DMS79 treated with DMSO at 0.1 percent for 48 hours (cell line): ENCODE data around the gene CPNE4.
A peak's percentile ranks its signal among the peaks of the same experiment; 100 is the strongest.

ENCODE experiments used
- DNase-seq: peaks from one replicate; lab custom pipeline; 2025; lab: John Stamatoyannopoulos, UW

The CPNE4 gene

GRCh38 chr3:131880948-131881347 is 153.9 kb downstream of the CPNE4 start:
- DNase-seq: no peak

DNA sequence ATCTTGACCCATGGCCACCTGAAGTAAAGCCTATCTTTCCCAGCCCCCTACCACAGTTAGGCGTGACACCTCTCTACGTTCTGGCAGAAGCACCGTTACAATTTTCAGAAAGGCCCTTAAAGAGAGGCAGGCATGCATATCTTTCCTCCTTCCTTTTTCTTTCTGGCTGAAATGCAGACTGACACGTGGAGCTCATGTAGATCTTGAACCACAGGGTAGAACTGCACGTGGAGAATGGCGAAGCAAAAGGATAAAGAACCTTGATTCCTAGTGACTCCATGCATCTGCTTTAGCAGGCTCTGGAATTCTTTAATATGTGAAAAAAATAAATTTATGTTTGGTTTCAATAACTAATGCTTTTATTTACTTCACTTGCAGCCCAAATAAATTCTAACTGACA is 166.6 kb downstream of the CPNE4 start:
- no peak for DNase-seq

DNA sequence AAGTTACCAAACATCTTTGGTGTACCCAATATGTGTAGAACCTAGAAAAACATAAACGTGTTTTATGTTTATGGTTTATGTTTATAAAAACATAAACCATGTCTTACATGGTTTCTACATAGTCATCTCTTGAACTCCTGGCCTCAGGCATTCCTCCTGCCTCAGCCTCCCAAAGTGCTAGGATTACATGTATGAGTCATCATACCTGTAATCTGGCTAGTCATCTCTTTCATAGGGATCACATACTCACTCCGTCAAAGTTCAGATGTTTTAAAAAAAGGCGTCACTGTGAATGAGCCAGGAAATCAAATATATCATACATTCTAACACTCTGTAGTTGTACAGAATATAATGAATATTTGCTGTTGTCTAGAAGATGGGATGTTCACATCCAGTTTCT is 178.6 kb downstream of the CPNE4 start:
- no peak for DNase-seq

DNA sequence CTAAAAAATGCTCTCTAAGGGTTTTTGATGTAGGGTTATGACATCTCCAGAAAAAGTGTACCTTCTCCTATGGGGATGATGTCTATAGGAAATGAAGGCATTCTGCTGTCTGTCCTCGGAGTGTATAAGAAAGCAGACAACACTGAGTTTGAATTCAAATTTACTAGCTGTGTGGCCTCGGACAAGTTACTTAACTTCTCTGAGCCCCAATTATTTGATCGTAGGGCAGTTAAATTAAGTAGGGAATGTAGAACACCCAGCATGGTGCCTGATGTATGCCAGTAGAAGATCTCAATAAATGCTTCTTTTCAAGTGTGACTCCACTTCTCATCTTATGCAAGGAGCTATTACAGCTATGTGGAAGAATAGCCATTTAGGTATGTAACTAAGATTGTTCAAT is 184.6 kb downstream of the CPNE4 start:
- DNase-seq: no peak

DNA sequence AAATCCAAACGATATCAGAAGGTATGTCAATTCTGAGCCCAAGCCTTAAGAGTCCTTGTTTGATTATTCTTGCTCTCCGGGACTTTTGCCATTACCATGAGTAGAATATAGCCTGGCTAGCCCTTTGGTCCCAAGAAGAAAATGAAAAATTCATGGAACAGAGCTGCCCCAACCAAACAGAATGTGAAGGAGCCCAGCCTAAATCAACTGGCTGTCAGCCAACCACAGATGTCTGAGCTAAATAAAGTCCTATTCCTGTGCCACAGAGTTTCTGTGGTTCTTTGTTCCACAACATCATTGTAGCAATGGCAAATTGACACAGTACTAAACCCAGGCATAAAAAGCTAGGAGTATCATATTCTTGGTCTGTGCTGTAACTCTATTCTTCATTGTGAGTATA is 185.2 kb downstream of the CPNE4 start:
- DNase-seq: no peak

GRCh38 chr3:131847966-131848510 is 186.8 kb downstream of the CPNE4 start:
- DNase-seq: no peak

- DNase-seq: no peak
Observed at GRCh38 chr3:131846296-131846924, 188.4 kb downstream of the CPNE4 start.

GRCh38 chr3:131843174-131843573 is 191.6 kb downstream of the CPNE4 start:
- no peak for DNase-seq

DNA sequence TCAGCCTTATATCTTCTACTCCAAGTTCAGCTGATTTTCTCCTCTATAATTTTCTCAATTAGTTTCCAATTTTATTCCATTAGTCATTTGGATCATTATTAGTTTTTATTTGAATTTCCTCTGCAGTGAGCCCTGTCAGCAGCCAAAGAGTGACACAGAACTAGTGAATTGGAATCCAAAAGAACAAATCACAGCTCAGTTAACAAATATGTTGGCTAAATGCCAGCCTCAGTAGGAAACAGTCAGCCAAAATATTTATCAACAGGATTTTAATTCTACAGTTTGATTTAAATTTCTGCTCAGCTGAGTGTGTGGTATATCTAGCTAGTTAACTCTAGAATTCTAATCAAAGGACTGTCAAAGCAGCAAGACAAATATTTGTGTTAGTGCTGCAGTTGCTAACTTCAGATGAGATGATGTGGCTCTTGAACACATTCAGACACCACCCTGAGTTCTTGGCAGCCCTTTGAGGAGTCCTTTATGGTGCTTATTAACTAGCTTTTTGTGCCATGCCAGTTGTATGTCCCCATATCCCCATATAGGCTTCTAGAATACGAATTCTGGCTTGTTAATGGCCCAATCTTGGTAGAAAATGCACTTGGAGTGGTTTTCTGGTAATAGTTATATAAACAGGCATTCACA is 194.5 kb downstream of the CPNE4 start:
- DNase-seq: peak; percentile 22

- no peak for DNase-seq
Observed at GRCh38 chr3:131835906-131836305, 198.9 kb downstream of the CPNE4 start.

DNA sequence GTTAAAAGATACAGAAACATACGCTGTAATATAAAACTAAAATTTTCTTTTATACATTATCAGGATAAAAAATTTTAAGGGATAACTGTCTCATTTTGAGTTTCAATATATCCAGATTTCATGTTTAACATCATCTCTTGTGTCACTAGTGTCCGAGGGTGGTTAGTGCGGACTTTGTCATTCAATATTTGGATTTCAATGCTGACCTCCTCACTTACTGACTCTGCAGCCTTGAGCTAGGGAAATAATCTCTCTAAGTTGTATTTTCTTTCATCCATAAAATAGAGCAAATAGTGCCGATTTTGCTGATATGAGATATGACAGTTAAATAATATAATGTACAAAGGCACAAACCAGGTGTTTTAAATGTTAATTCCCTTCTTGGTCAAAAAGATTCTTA is 203.2 kb downstream of the CPNE4 start:
- DNase-seq: no peak

- no peak for DNase-seq
Observed at GRCh38 chr3:131821191-131821762, 213.5 kb downstream of the CPNE4 start.

DNA sequence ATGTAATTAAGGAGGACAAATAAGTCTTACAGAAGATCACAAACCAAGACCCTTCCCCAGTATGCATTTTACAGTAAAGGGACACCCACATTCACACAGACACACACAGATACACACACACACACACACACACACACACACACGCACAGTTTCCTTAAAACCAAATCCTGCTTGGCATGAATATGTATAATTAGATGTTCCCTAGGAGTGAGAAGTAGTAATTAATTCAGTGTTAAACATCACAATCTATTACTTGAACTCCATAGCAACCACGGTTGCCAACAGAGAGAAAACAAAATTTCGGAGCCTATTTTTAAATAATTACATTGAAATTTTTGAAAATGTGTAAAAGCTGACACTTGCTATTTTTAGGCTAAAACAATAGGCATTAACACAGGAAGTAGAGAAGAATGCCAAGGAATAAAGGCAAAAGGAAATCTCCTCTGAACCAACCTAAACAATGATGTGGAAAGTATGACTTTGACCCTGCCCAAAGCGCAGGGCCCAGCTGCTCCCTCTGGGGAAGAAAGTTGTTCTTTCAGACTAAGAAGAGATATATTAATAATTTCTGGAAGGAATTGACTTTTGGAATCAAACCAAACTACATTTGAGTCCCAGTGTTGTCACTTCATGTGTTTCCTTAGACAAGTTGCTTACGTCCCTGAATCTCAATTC is 215.3 kb downstream of the CPNE4 start:
- no peak for DNase-seq

DNA sequence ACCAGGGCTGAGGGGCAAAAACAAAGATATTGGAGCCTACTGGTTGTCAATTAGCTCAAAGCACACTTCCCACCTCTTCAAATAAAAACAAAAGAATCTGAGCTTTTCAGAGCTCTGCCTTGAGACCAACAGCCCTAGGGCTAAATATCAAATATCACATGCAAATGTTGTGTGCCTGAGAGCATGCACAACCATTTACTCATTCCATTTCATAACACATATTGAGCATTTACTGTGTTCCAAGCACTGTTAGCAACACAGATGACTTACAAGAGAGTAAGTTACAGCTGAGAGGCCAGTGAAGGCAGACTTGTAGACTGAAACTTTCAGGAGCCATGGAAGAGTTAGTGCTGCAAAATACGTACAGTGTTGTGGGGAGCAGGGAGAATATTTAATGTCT is 222.4 kb downstream of the CPNE4 start:
- no peak for DNase-seq

- no peak for DNase-seq
Observed at GRCh38 chr3:131811481-131811880, 223.3 kb downstream of the CPNE4 start.

DNA sequence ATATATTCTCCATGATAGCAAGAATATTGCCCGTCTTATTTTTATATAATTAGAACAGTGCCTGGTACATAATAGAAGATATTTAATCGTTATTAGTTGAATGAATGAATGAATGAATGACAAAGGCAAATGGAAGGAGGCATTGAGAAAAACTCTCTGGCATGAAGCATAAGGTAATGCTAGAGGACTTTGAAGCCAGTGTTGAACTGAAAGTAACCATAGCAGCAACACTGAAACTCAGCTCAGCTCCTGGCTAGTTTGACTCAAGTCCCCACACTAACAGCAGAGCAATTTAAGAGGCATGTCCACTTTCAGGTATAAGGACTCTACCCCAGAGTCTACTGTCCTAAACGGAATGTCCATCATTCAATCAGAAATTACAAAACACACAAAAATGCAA is 227.0 kb downstream of the CPNE4 start:
- no peak for DNase-seq

GRCh38 chr3:131806736-131807135 is 228.1 kb downstream of the CPNE4 start:
- no peak for DNase-seq

DNA sequence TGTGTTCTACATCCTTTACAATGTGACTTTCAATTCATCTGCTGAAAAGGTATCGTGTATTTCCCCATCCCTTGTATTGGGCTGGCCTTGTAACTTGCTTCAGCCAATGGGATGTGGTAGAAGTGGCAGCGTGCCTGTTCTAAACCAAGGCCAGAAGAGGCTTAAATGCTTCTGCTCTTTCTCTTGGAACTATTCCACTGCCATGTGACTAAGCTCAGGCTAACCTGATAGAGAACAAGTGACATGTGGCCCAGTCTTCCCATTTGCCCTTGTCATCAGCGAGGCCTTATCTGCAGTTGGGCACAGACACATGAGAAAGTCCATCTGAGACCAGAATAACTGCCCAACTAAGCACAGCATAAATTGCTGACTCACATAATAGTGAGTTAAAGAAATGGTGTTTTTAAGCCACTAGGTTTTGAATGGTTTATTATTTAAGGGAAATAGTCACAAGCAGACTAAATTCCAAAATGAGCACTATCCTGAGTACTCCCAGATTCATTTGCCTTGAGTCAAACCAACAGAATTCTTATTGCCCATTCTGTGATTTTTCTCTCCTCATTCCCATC is 230.2 kb downstream of the CPNE4 start:
- DNase-seq: no peak

- DNase-seq: no peak
Observed at GRCh38 chr3:131803113-131803512, 231.7 kb downstream of the CPNE4 start.

- no peak for DNase-seq
Observed at GRCh38 chr3:131802029-131802428, 232.8 kb downstream of the CPNE4 start.

GRCh38 chr3:131801566-131801965 is 233.2 kb downstream of the CPNE4 start:
- no peak for DNase-seq

- peak; percentile 31 for DNase-seq
Observed at GRCh38 chr3:131797776-131798175, 237.0 kb downstream of the CPNE4 start.
